IMR-90 (cell line): Measurements from ENCODE around the gene ZNF311. TPM values are rescaled to one million over a fixed set of nuclear protein-coding genes. Genes with fewer than 3 reads are reported as not detected.

ENCODE experiments used
- ATAC-seq: fragments of 200-7000 bp; cut with Tn5 transposase; 2 replicates; pipeline ENCODE4 v1.9.1; 2020; ENCODE audit warnings: low read depth, mild to moderate bottlenecking, moderate library complexity
- BruUV-seq: library from RNA; stranded (reverse); fragments of 400-500 nt; replicated peaks from 2 replicates; lab custom pipeline; 2021; lab: Mats Ljungman, UMichigan
- CTCF ChIA-PET: fragments of 300-600 bp; formaldehyde crosslinking; extraction: SDS; loops from one replicate; lab custom pipeline; 2021; ENCODE audit warnings: antibody characterized with exemption; lab: Yijun Ruan, JAX
- POLR2A ChIA-PET: fragments of 300-600 bp; sonication (Branson Sonifier 250); formaldehyde crosslinking; loops from one replicate; lab custom pipeline; 2022; ENCODE audit warnings: antibody characterized with exemption; ENCODE audit not compliant: unreplicated experiment; lab: Charles Lee
- DNase-seq: peaks from one replicate; pipeline ENCODE4 v3.0.0; 2013
- H2AFZ ChIP-seq: replicated peaks from 2 replicates; pipeline ENCODE3; 2013; ENCODE audit warnings: low read length, mild to moderate bottlenecking; ENCODE audit not compliant: poor library complexity
- H2AK5ac ChIP-seq: 2 replicates; pipeline ENCODE4 v1.6.1; 2013; ENCODE audit warnings: low read depth, low read length, inconsistent platforms
- H2AK9ac ChIP-seq: replicated peaks from 2 replicates; pipeline ENCODE3; 2013; ENCODE audit warnings: mild to moderate bottlenecking, low read depth, low read length, moderate library complexity; ENCODE audit not compliant: poor library complexity
- H2BK120ac ChIP-seq: 2 replicates; pipeline ENCODE4 v1.6.1; 2013; ENCODE audit warnings: low read depth, low read length, inconsistent platforms
- H2BK15ac ChIP-seq: 3 replicates; pipeline ENCODE4 v1.6.1; 2013; ENCODE audit warnings: low read depth, low read length, inconsistent platforms
- H2BK20ac ChIP-seq: 2 replicates; pipeline ENCODE4 v1.6.1; 2013; ENCODE audit warnings: low read depth, mild to moderate bottlenecking, inconsistent platforms, low read length, moderate library complexity
- H2BK5ac ChIP-seq: 2 replicates; pipeline ENCODE4 v1.6.1; 2013; ENCODE audit warnings: mild to moderate bottlenecking, low read depth, low read length, inconsistent platforms; ENCODE audit not compliant: poor library complexity, severe bottlenecking
- H3K14ac ChIP-seq: replicated peaks from 2 replicates; pipeline ENCODE4 v1.6.1; 2013; ENCODE audit warnings: low read depth, low read length, inconsistent platforms
- H3K18ac ChIP-seq: 2 replicates; pipeline ENCODE4 v1.6.1; 2013; ENCODE audit warnings: low read depth, low read length, control low read depth
- H3K23ac ChIP-seq: 2 replicates; pipeline ENCODE4 v1.6.1; 2013; ENCODE audit warnings: low read depth, low read length, inconsistent platforms
- H3K27ac ChIP-seq: 2 replicates; pipeline ENCODE4 v1.5.1; 2013; ENCODE audit warnings: mild to moderate bottlenecking, control low read depth, low read length; ENCODE audit not compliant: insufficient read depth
- H3K27me3 ChIP-seq: 2 replicates; pipeline ENCODE4 v1.6.1; 2013; ENCODE audit warnings: low read length; ENCODE audit not compliant: control insufficient read depth, insufficient read depth
- H3K36me3 ChIP-seq: 2 replicates; pipeline ENCODE4 v1.6.1; 2013; ENCODE audit warnings: low read length, mixed read lengths; ENCODE audit not compliant: control insufficient read depth, insufficient read depth
- H3K4ac ChIP-seq: 2 replicates; pipeline ENCODE4 v1.6.1; 2013; ENCODE audit warnings: low read depth, low read length, inconsistent platforms
- H3K4me1 ChIP-seq: 2 replicates; pipeline ENCODE4 v1.6.1; 2013; ENCODE audit warnings: low read length, mixed read lengths; ENCODE audit not compliant: control insufficient read depth, insufficient read depth
- H3K4me2 ChIP-seq: 2 replicates; pipeline ENCODE4 v1.6.1; 2013; ENCODE audit warnings: low read depth, mild to moderate bottlenecking, control low read depth, low read length, moderate library complexity
- H3K4me3 ChIP-seq: 2 replicates; pipeline ENCODE4 v1.5.1; 2013; ENCODE audit warnings: low read depth, mild to moderate bottlenecking, control low read depth, low read length, moderate library complexity; ENCODE audit not compliant: insufficient read depth
- H3K56ac ChIP-seq: 2 replicates; pipeline ENCODE4 v1.6.1; 2013; ENCODE audit warnings: low read length, inconsistent platforms; ENCODE audit not compliant: insufficient read depth; ENCODE audit errors: extremely low read depth
- H3K79me1 ChIP-seq, 2 experiments: 2 replicates each; pipeline ENCODE4 v1.6.1; 2013; ENCODE audit warnings: low read length in 2 of 2, inconsistent platforms in 1 of 2, low read depth in 1 of 2
- H3K9ac ChIP-seq: 2 replicates; pipeline ENCODE4 v1.6.1; 2013; ENCODE audit warnings: low read depth, low read length, control low read depth
- H3K9me1 ChIP-seq: 2 replicates; pipeline ENCODE4 v1.6.1; 2013; ENCODE audit warnings: low read length, inconsistent platforms; ENCODE audit not compliant: insufficient read depth
- H3K9me3 ChIP-seq: 2 replicates; pipeline ENCODE4 v1.6.1; 2013; ENCODE audit warnings: low read length; ENCODE audit not compliant: control insufficient read depth, insufficient read depth
- H4K20me1 ChIP-seq: 2 replicates; pipeline ENCODE4 v1.6.1; 2013; ENCODE audit warnings: low read length, inconsistent platforms; ENCODE audit not compliant: insufficient read depth
- H4K5ac ChIP-seq: 2 replicates; pipeline ENCODE4 v1.6.1; 2013; ENCODE audit warnings: mild to moderate bottlenecking, low read depth, low read length, control low read depth
- H4K8ac ChIP-seq, 2 experiments: 2 replicates each; pipeline ENCODE4 v1.6.1; 2013; ENCODE audit warnings: low read depth in 2 of 2, low read length in 2 of 2, control low read depth in 1 of 2, inconsistent platforms in 1 of 2
- H4K91ac ChIP-seq: 2 replicates; pipeline ENCODE4 v1.6.1; 2013; ENCODE audit warnings: low read depth, low read length, inconsistent platforms; ENCODE audit not compliant: insufficient read depth
- BHLHE40 ChIP-seq: fragments of 150-350 bp; IDR thresholded peaks from 2 replicates; pipeline ENCODE4 v1.6.1; 2016; ENCODE audit warnings: mild to moderate bottlenecking, low read depth, low read length
- CEBPB ChIP-seq: IDR thresholded peaks from 2 replicates; pipeline ENCODE4 v1.6.1; 2012; ENCODE audit warnings: low read depth, low read length, improper control_type of control experiment
- CHD1 ChIP-seq: IDR thresholded peaks from 2 replicates; pipeline ENCODE4 v1.6.1; 2012; ENCODE audit warnings: low read depth, low read length, improper control_type of control experiment
- CTCF ChIP-seq: conservative IDR thresholded peaks from 2 replicates; pipeline ENCODE4 v1.5.1; 2012; ENCODE audit warnings: mild to moderate bottlenecking, low read depth, low read length, improper control_type of control experiment
- ELK1 ChIP-seq: fragments of 150-350 bp; IDR thresholded peaks from 2 replicates; pipeline ENCODE4 v1.6.1; 2016; ENCODE audit warnings: low read depth, mild to moderate bottlenecking, low read length, moderate library complexity, borderline replicate concordance
- FOS ChIP-seq: fragments of 150-350 bp; IDR thresholded peaks from 2 replicates; pipeline ENCODE4 v1.6.1; 2016; ENCODE audit warnings: low read depth, low read length
- MAFK ChIP-seq: IDR thresholded peaks from 2 replicates; pipeline ENCODE4 v1.6.1; 2012; ENCODE audit warnings: low read depth, low read length, improper control_type of control experiment
- MAZ ChIP-seq: IDR thresholded peaks from 2 replicates; pipeline ENCODE4 v1.6.1; 2012; ENCODE audit warnings: low read depth, mild to moderate bottlenecking, low read length, improper control_type of control experiment, moderate library complexity, borderline replicate concordance
- MXI1 ChIP-seq: IDR thresholded peaks from 2 replicates; pipeline ENCODE4 v1.6.1; 2012; ENCODE audit warnings: low read depth, mild to moderate bottlenecking, low read length, moderate library complexity, borderline replicate concordance
- NFE2L2 ChIP-seq: fragments of 150-350 bp; IDR thresholded peaks from 2 replicates; pipeline ENCODE4 v1.6.1; 2016; ENCODE audit warnings: low read depth, mild to moderate bottlenecking, low read length
- POLR2A ChIP-seq: IDR thresholded peaks from 2 replicates; pipeline ENCODE4 v1.6.1; 2012; ENCODE audit warnings: mild to moderate bottlenecking, low read depth, low read length
- RAD21 ChIP-seq: IDR thresholded peaks from 2 replicates; pipeline ENCODE4 v1.6.1; 2012; ENCODE audit warnings: low read length, improper control_type of control experiment
- RCOR1 ChIP-seq: IDR thresholded peaks from 2 replicates; pipeline ENCODE4 v1.6.1; 2012; ENCODE audit warnings: mild to moderate bottlenecking, low read length, improper control_type of control experiment; ENCODE audit not compliant: insufficient replicate concordance
- RFX5 ChIP-seq: IDR thresholded peaks from 2 replicates; pipeline ENCODE4 v1.8.0; 2012; ENCODE audit warnings: low read depth, mild to moderate bottlenecking, low read length, moderate library complexity
- SMC3 ChIP-seq: fragments of 150-350 bp; IDR thresholded peaks from 2 replicates; pipeline ENCODE4 v1.6.1; 2016; ENCODE audit warnings: low read depth, mild to moderate bottlenecking, antibody characterized with exemption, low read length, moderate library complexity
- USF2 ChIP-seq: fragments of 150-350 bp; IDR thresholded peaks from 2 replicates; pipeline ENCODE4 v1.6.1; 2017; ENCODE audit warnings: mild to moderate bottlenecking, antibody characterized with exemption, low read length, low read depth
- WGBS, 2 experiments: methylation state at CpG; one replicate each; pipeline versions ENCODE4 v1.1.5 to v1.1.7; 2013; ENCODE audit warnings: missing lambda C conversion rate in 2 of 2; ENCODE audit not compliant: insufficient read length in 1 of 2; ENCODE audit errors: extremely low coverage in 2 of 2; 5-methylcytosine and 5-hydroxymethylcytosine counted together
- dilution Hi-C: fragments of 300-500 bp; cut with HindIII; formaldehyde crosslinking; loops from one replicate; pipeline ENCODE4 v1.14.3; 2018; ENCODE audit warnings: low sequenced_read_pairs; ENCODE audit not compliant: unreplicated experiment
- in situ Hi-C: fragments of 300-500 bp; cut with MboI; formaldehyde crosslinking; loops from 3 replicates; pipeline ENCODE4 v1.14.3; 2019; ENCODE audit warnings: low sequenced_read_pairs, inconsistent platforms, mixed read lengths
- intact Hi-C: fragments of 100-400 bp; cut with micrococcal nuclease; formaldehyde crosslinking; loops from 2 replicates; pipeline ENCODE4 v1.10.0; 2022
- polyA plus RNA-seq, 3 experiments: library from polyadenylated mRNA; depleted of rRNA; stranded (reverse); fragments of >200 nt; gene quantifications; 2 replicates each; pipeline ENCODE4 v1.2.3, GENCODE V29; 2012; ENCODE audit warnings: low replicate concordance in 1 of 3
- total RNA-seq: library from RNA; depleted of rRNA; stranded (reverse); fragments of >200 nt; gene quantifications from 2 replicates; pipeline ENCODE4 v1.2.3, GENCODE V29; 2012

Gene ZNF311
- total and polyA plus RNA-seq, 2 of the 4 experiments (the other 2 are of a cell fraction) = 0.34 to 0.36 TPM

- no peak overlapping the region for H3K4me3 ChIP-seq
- H3K9me1 ChIP-seq = no peaks in the 10 kb centered on the region
- H3K14ac ChIP-seq = no peak overlapping the region
- WGBS, 2 experiments = no CpG with 5 or more reads among the region's 2 CpGs
- no peak overlapping the region for H2BK20ac ChIP-seq
- no peak overlapping the region for H2AFZ ChIP-seq
- no peaks in the 10 kb centered on the region for H3K4me1 ChIP-seq
- BruUV-seq = no TSS peak
- DNase-seq = no peak
- H3K27ac ChIP-seq = no peak overlapping the region
- no peaks in the 10 kb centered on the region for H3K79me1 ChIP-seq
- no peaks in the 10 kb centered on the region for H4K20me1 ChIP-seq
- H3K4ac ChIP-seq = no peak overlapping the region
- H2BK15ac ChIP-seq = no peak overlapping the region
- dilution Hi-C loops = no loop called here
- H3K9ac ChIP-seq = no peak overlapping the region
- H2AK9ac ChIP-seq = no peak overlapping the region
- H3K18ac ChIP-seq = no peak overlapping the region
- H4K5ac ChIP-seq = no peak overlapping the region
- H2AK5ac ChIP-seq = no peak overlapping the region
- H3K4me2 ChIP-seq = no peak overlapping the region
- no peak overlapping the region for H2BK120ac ChIP-seq
- H2BK5ac ChIP-seq = no peak overlapping the region
- ATAC-seq = no peak
- H3K23ac ChIP-seq = no peak overlapping the region
- no peak overlapping the region for H4K8ac ChIP-seq
- peaks cover 4% of the 10 kb centered on the region; the same call in 1 of the 2 replicates for H3K9me3 ChIP-seq
- in situ Hi-C loops = no loop called here
- no peaks in the 10 kb centered on the region for H3K27me3 ChIP-seq
- intact Hi-C loops = no loop called here
- ChIA-PET POLR2A (no interaction called here), CTCF (no interaction called here)
- H3K36me3 ChIP-seq = no peaks in the 10 kb centered on the region
- H3K56ac ChIP-seq = no peak overlapping the region
- TF ChIP-seq MAZ (no peak), FOS (no peak), SMC3 (no peak), NFE2L2 (no peak), MXI1 (no peak), CEBPB (no peak), RCOR1 (no peak), MAFK (no peak), POLR2A (no peak), BHLHE40 (no peak), RFX5 (no peak), ELK1 (no peak), CTCF (no peak), RAD21 (no peak), USF2 (no peak), CHD1 (no peak)
- no peak overlapping the region for H4K91ac ChIP-seq
Observed at GRCh38 chr6:28965706-28966105, 39.4 kb downstream of the ZNF311 start.
